HG02678 (cell line): ENCODE data around the gene KRT4.

Source experiments
- ATAC-seq: cut with Tn5 transposase; IDR thresholded peaks from one replicate; pipeline ENCODE4 v1.9.1; 2021; ENCODE audit warnings: mild to moderate bottlenecking, moderate library complexity; ENCODE audit not compliant: unreplicated experiment

The KRT4 gene

DNA sequence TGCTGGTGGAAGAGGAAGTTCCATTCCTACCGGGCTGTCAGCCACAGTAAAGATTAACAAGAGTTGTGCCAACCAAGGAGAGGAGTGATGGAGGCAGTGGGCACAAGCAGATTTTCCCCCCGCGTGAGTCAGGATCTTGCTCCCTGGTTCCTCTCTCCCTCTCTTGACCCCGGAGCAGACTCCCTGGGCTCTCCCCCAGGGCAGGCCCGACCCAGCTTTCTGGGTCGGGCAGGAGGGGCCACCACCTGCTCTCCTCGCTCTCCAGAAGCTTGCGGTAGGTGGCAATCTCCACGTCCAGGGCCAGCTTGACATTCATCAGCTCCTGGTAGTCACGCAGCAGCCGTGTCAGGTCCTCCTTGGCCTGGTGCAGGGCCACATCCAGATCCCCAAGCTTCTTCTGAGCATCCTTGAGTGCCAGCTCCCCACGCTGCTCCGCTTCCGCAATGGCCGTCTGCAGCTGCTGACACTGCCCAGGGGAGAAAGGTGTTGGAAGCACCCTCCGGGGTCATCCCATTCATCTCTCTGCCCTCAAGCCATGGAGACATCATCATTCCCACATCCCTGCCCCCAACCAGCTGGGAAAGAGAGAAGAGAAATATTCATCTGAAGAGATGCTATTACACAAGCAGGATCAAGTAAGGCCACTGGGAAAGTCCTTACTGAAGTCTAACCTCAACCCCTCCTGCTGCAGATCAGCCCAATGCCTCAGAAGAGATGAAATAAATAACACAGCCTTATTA is 9.0 kb upstream of the KRT4 start:
- ATAC-seq = no peak

DNA sequence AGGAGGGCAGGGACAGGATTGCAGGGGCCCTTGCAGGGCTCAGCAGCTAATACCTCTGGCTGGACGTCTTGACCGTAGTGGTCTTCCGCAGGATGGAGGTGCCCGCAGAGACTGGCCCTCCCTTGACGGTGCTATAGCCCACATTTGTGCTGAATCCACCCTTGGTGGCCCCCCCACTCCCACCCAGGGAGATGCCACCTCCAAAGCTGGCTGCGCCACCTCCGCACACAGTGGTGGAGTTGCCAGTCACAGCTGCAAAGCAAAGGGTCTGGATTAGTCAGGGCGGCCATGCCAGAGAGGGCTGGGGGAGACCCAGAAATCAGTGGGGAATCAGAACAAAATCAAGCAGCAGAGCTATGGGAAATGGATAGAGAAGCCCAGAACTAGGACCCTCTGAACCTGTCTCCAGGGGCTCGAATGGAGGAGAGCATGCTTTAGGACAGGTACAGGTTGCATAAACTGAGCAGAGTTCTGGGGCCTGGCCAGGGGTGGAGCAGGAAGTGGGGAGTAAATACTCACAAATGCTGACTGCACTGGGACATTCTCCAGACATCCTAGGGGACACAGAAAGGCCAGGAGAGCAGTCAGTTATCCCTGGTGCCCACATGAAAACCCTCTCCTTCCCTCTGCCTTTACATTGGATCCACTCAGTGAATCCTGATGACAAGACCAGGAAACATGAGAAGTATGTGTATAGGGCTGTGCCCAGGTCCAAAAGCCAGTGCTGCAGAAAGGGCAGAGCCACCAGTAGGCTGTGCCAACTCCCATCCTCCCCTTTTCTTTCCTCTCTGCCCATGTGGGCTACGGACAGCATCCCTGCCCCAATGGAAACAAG is 8.1 kb upstream of the KRT4 start:
- ATAC-seq = no peak

GRCh38 chr12:52821071-52821730 is 7.3 kb upstream of the KRT4 start:
- ATAC-seq = no peak

DNA sequence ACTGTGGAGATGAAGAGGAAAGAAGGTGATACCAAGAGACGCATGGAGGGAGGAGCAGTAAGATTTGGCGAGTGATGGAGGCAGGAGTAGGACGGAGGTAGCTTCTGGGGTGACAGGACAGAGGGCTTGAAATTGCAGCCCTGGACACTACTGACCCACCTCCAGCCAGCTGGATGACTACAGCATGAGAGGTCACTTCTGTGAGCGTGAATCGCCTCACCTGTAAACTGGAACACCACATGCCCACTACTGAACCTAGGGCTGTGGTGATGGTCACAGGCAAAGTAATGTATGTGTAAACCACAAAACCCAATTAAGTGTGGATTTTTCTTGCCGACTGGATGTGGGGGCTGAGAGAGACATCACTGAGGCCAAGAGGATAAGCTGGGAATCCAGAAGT is 6.6 kb upstream of the KRT4 start:
- no peak for ATAC-seq

GRCh38 chr12:52819731-52820510 is 6.0 kb upstream of the KRT4 start:
- ATAC-seq = no peak

- no peak for ATAC-seq
Measured at GRCh38 chr12:52818887-52819420, 5.0 kb upstream of the KRT4 start.

DNA sequence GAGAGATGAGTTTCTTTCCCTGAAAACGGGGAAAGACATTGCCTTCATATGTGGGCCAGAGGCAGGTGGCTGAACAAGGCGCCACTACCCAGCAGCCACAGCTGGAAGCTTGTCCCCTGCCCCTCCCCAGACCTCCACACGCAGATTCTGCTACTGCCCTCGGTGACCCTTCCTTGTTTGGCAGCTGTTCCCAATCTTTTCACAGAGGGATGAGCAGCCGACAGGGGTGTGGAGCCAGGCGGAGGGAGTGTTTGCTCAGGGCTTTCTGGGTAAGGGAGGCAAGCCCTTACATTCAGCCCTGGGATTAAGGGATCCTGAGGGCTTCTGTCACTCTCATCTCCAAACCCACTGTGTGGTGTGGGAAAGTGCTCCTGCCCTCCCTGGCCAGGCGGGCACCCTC is 4.5 kb upstream of the KRT4 start:
- no peak for ATAC-seq

GRCh38 chr12:52817699-52818238 is 3.9 kb upstream of the KRT4 start:
- no peak for ATAC-seq

GRCh38 chr12:52817003-52817698 is 3.2 kb upstream of the KRT4 start:
- no peak for ATAC-seq

DNA sequence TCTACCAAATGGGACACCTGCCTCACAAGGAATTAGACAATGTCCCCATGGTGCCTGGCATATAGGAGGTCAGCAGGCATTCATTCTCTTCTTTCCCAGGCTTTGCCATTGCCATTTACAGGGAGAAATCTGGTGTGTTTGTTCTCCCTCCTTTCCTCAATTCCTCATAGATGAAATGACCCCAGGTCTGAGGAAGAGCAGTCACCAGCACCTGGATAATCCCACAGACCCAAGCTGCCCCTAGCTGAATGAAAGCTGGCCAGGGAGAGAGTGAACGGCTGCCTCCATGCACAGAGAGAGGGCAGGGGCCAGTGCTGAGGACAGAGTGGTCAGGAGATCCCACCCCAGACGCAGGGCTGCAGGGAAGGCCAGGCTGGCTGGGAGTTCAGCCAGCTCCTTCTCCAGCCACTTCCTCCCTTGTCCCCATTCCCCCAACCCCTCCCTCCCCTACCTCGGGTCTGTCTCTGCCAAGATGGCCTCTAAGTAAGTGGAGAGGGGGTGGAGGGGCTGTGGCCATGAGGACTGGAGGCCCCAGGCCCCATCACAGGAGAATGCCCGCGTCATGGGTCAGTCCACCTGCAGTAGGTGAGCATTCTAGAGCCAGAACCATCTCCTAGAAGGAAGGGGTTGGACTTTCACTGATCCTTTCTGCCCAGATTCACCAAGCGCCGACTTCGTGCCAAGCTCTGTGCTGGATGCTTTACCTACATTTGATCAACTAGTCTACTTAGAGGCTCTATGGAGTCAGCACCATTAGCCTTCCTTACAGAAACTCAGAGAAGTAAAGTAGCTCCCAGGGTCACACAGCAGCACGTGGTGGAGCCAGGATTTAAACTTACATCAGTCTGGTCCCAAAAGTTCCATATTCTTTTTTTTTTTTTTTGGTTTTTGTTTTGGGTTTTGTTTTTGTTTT is 2.0 kb upstream of the KRT4 start:
- ATAC-seq = no peak

DNA sequence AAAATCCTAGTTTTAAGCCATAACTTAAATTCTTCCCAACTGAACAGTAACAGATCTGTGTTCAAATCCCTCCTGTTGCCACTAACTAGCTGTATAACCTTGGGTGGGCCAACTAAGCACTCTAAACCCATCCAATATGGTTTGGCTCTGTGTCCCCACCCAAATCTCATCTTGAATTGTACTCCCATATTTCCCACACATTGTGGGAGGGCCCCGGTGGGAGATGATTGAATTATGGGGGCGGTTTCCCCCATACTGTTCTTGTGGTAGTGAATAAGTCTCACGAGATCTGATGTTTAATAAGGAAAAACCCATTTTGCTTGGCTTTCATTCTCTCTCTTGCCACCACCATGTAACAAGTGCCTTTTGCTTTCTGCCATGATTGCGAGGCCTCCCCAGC is 1.2 kb upstream of the KRT4 start:
- ATAC-seq = no peak

- no peak for ATAC-seq
Measured at GRCh38 chr12:52814710-52815155, 817 bp upstream of the KRT4 start.

- no peak for ATAC-seq
Measured at GRCh38 chr12:52813203-52813819, 605 bp downstream of the KRT4 start.

DNA sequence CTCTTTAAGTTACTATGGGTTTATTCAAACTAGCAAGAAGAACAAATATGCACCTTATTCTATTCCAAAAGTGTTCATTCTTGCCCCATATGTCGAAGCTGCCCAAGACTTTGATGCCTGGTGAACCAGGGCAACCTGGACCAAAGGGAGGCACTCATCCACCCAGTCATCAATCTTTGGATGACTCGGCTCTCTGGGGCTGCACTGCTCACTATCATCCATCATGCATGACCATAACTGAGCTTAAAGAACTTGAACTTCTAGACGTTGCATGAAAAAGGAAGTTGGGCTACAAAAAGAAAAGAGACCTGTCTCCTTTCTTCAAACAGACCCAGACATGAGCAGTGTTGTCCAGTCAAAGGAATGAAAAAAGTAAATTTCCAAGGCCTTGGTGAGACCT is 1.2 kb downstream of the KRT4 start:
- ATAC-seq = no peak

DNA sequence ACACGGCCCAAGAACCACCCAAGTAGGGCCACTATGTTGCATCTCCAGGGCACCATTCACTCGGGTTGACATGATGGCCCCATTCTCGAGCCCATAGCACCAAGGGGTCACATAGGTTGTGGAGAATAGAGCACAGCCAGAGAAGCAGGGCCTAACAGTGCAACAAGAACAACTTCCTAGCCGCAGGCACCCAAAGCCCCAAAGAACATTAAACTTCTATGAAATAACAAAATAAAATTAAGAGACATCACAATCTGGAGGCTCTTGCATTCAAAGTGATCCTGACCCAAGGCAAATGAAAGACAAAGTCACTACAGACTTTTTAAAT is 1.9 kb downstream of the KRT4 start:
- no peak for ATAC-seq

GRCh38 chr12:52811191-52812072 is 2.5 kb downstream of the KRT4 start:
- ATAC-seq = no peak

- no peak for ATAC-seq
Measured at GRCh38 chr12:52810554-52810953, 3.4 kb downstream of the KRT4 start.

GRCh38 chr12:52809166-52809565 is 4.8 kb downstream of the KRT4 start:
- ATAC-seq = no peak
